ENCODE measurements around the gene F11R.

GRCh38 chr1:161044908-161045735 is 24.2 kb upstream of the F11R start:
- TF ChIP-seq POLR2A (IDR thresholded peaks at IDR 0.05) (no peak), CTCF (IDR thresholded peaks at IDR 0.05) (no peak), EP300 (IDR thresholded peaks at IDR 0.05) (no peak), POLR2AphosphoS5 (IDR thresholded peaks at IDR 0.05) (no peak)
